Activated T-cell treated with anti-CD3 and anti-CD28 coated beads for 4 hours (primary cell): ENCODE results near the gene ADAMTSL1.

ENCODE experiments used
- DNase-seq: peaks from one replicate; pipeline ENCODE4 v3.0.0-alpha.2; 2020

Gene ADAMTSL1

GRCh38 chr9:18616976-18617375 lies 143.0 kb downstream of the ADAMTSL1 start:
- no peak for DNase-seq

GRCh38 chr9:18617759-18618158 lies 143.8 kb downstream of the ADAMTSL1 start:
- no peak for DNase-seq

GRCh38 chr9:18618862-18619261 lies 144.9 kb downstream of the ADAMTSL1 start:
- DNase-seq, result no peak

GRCh38 chr9:18622186-18622836 lies 148.4 kb downstream of the ADAMTSL1 start:
- no peak for DNase-seq

GRCh38 chr9:18623221-18624079 lies 149.5 kb downstream of the ADAMTSL1 start:
- no peak for DNase-seq

- DNase-seq, result no peak
Measured at GRCh38 chr9:18626046-18626698, 152.2 kb downstream of the ADAMTSL1 start.

GRCh38 chr9:18629136-18629535 lies 155.2 kb downstream of the ADAMTSL1 start:
- DNase-seq, result no peak

GRCh38 chr9:18632632-18633403 lies 158.9 kb downstream of the ADAMTSL1 start:
- no peak for DNase-seq

- no peak for DNase-seq
Measured at GRCh38 chr9:18636781-18637180, 162.8 kb downstream of the ADAMTSL1 start.

GRCh38 chr9:18638371-18639249 lies 164.7 kb downstream of the ADAMTSL1 start:
- DNase-seq, result no peak

GRCh38 chr9:18639911-18640310 lies 166.0 kb downstream of the ADAMTSL1 start:
- DNase-seq, result no peak

GRCh38 chr9:18658804-18659705 lies 185.1 kb downstream of the ADAMTSL1 start:
- no peak for DNase-seq

- DNase-seq, result no peak
Measured at GRCh38 chr9:18660001-18660400, 186.0 kb downstream of the ADAMTSL1 start.

GRCh38 chr9:18662320-18662719 lies 188.4 kb downstream of the ADAMTSL1 start:
- DNase-seq, result no peak

GRCh38 chr9:18665947-18666346 lies 192.0 kb downstream of the ADAMTSL1 start:
- DNase-seq, result no peak

- DNase-seq, result no peak
Measured at GRCh38 chr9:18666348-18666747, 192.4 kb downstream of the ADAMTSL1 start.

GRCh38 chr9:18666986-18667772 lies 193.2 kb downstream of the ADAMTSL1 start:
- no peak for DNase-seq

- no peak for DNase-seq
Measured at GRCh38 chr9:18668944-18669343, 195.0 kb downstream of the ADAMTSL1 start.

GRCh38 chr9:18672706-18673105 lies 198.8 kb downstream of the ADAMTSL1 start:
- no peak for DNase-seq

GRCh38 chr9:18673179-18673578 lies 199.2 kb downstream of the ADAMTSL1 start:
- DNase-seq, result no peak
